Measurements from ENCODE around the gene DYNLT5. TPM values are rescaled to one million over a fixed set of nuclear protein-coding genes. Genes with fewer than 3 reads are reported as not detected.

Gene DYNLT5
- total and polyA plus RNA-seq, 2 donors (not counting 1 experiment from before 2014, with no cell fraction given), result not detected

DNA sequence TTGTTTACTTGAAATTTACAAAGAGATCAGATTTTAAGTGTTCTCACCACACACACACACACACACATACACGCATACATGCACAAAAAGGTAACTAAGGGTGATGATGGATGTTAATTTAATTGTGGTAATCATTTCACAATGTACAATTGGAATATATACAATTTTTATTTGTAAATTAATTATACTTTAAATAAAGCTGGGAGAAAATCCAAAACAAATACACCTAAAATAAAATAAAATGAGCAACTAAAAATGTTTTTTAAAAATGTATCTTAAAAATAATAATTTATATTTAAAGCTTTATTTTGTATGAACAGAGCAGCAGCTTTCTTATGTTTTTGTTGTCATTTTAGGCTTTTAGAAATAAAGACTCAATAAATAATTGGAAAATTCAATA lies 57.0 kb downstream of the DYNLT5 start:
- no peak overlapping the region for H2AFZ ChIP-seq (ENCODE audit: insufficient read depth, low read depth, low read length, poor library complexity, severe bottlenecking)
- H4K20me1 ChIP-seq (ENCODE audit: control insufficient read depth, insufficient read depth, low read length, poor library complexity, severe bottlenecking), result no peaks in the 10 kb centered on the region
- no peak for ATAC-seq (ENCODE audit: low read depth)
- H3K4me2 ChIP-seq (replicated peaks; ENCODE audit: low read depth, low read length, poor library complexity, severe bottlenecking), result no peak overlapping the region
- Mint-ChIP-seq H3K4me1 (no peaks in the 10 kb centered on the region), H3K4me3 (no peak overlapping the region), H3K27ac (no peak overlapping the region), H3K9me3 (ENCODE audit: insufficient read depth) (no peaks in the 10 kb centered on the region), H3K27me3 (peaks cover 9% of the 10 kb centered on the region)
- H3K27ac ChIP-seq (ENCODE audit: low read length in 2 of 2), result no peak overlapping the region
- H3K9me3 ChIP-seq (ENCODE audit: control extremely low read depth in 1 of 3, control insufficient read depth in 2 of 3, insufficient read depth in 1 of 3, low read length in 2 of 3), result peaks cover 0 to 1% (median 0%) of the 10 kb centered on the region in 3 donors
- WGBS (ENCODE audit: insufficient coverage), result no CpG with 5 or more reads among the region's 1 CpG
- H3K27me3 ChIP-seq (replicated peaks in 1 of 4; ENCODE audit: control extremely low read depth in 1 of 4, control insufficient read depth in 3 of 4, insufficient read depth in 4 of 4, low read length in 3 of 4), result peaks cover 0 to under 1% (median 0%) of the 10 kb centered on the region in 4 experiments
- no peak overlapping the region for H3K9ac ChIP-seq (ENCODE audit: low read length)
- intact Hi-C loops (cut with micrococcal nuclease), result no loop called here
- CTCF ChIA-PET, result no interaction called here
- H3K4me3 ChIP-seq (ENCODE audit: control extremely low read depth in 1 of 5, extremely low read depth in 1 of 5, insufficient read depth in 1 of 5, low read depth in 2 of 5, low read length in 4 of 5), result no peak overlapping the region
- H3K79me2 ChIP-seq (ENCODE audit: control insufficient read depth, insufficient read depth, low read length), result no peaks in the 10 kb centered on the region
- H3K4me1 ChIP-seq (ENCODE audit: control insufficient read depth in 2 of 2, insufficient read depth in 2 of 2, low read length in 2 of 2), result no peaks in the 10 kb centered on the region
- POLR2A ChIA-PET, result no interaction called here
- no peak for DNase-seq
- TF ChIP-seq, protein P1, sequence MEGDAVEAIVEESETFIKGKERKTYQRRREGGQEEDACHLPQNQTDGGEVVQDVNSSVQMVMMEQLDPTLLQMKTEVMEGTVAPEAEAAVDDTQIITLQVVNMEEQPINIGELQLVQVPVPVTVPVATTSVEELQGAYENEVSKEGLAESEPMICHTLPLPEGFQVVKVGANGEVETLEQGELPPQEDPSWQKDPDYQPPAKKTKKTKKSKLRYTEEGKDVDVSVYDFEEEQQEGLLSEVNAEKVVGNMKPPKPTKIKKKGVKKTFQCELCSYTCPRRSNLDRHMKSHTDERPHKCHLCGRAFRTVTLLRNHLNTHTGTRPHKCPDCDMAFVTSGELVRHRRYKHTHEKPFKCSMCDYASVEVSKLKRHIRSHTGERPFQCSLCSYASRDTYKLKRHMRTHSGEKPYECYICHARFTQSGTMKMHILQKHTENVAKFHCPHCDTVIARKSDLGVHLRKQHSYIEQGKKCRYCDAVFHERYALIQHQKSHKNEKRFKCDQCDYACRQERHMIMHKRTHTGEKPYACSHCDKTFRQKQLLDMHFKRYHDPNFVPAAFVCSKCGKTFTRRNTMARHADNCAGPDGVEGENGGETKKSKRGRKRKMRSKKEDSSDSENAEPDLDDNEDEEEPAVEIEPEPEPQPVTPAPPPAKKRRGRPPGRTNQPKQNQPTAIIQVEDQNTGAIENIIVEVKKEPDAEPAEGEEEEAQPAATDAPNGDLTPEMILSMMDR (IDR thresholded peaks at IDR 0.05), result no peak
- TF ChIP-seq EZH2 (IDR thresholded peaks at IDR 0.05; ENCODE audit: borderline replicate concordance, insufficient read depth, low read depth, low read length, poor library complexity, severe bottlenecking), result no peak
- no peaks in the 10 kb centered on the region for H3K36me3 ChIP-seq (replicated peaks in 1 of 2; ENCODE audit: control extremely low read depth in 1 of 2, control insufficient read depth in 1 of 2, extremely low read depth in 1 of 2, insufficient read depth in 2 of 2, low read length in 1 of 2)

DNA sequence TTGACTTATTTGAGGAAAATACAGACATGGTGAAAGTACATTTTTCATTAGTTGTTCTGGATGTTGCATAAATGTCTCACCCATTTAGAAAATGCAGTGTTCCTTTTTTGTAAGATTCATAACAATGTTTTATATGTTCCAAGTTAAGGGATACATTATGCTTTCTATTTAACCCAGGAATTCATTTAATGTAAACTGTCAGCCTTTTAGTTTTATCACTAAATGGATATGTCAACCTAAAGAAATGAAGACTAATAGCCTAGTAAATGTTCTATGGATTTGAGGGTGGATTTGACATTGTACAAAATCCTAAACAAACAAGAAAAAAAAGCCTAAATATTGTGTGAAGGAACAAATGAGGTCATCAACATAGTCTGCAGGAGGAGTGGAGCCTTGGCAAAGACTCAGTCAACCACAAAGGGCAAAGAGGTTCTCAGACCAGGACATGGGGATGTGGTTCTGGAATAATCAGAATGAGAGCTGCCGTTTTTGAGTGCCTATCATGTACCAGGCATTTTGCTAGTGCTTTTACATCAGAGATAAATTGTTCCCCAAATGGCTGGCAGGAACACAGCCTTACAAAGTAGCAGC lies 57.6 kb downstream of the DYNLT5 start:
- WGBS (ENCODE audit: insufficient coverage), result no CpG with 5 or more reads among the region's 1 CpG
- Mint-ChIP-seq H3K27ac (no peak overlapping the region), H3K4me3 (no peak overlapping the region), H3K27me3 (peaks cover 9% of the 10 kb centered on the region), H3K4me1 (no peaks in the 10 kb centered on the region), H3K9me3 (ENCODE audit: insufficient read depth) (no peaks in the 10 kb centered on the region)
- Histone ChIP-seq H3K4me2 (replicated peaks; ENCODE audit: low read depth, low read length, poor library complexity, severe bottlenecking) (no peak overlapping the region), H3K4me3 (ENCODE audit: control extremely low read depth in 1 of 5, extremely low read depth in 1 of 5, insufficient read depth in 1 of 5, low read depth in 2 of 5, low read length in 4 of 5) (no peak overlapping the region), H3K79me2 (ENCODE audit: control insufficient read depth, insufficient read depth, low read length) (no peaks in the 10 kb centered on the region), H2AFZ (ENCODE audit: insufficient read depth, low read depth, low read length, poor library complexity, severe bottlenecking) (no peak overlapping the region), H3K9me3 (ENCODE audit: control extremely low read depth in 1 of 3, control insufficient read depth in 2 of 3, insufficient read depth in 1 of 3, low read length in 2 of 3) (peaks cover 0 to 1% (median 0%) of the 10 kb centered on the region in 3 donors), H3K27ac (ENCODE audit: low read length in 2 of 2) (no peak overlapping the region), H3K27me3 (replicated peaks in 1 of 4; ENCODE audit: control extremely low read depth in 1 of 4, control insufficient read depth in 3 of 4, insufficient read depth in 4 of 4, low read length in 3 of 4) (no peaks in the 10 kb centered on the region), H4K20me1 (ENCODE audit: control insufficient read depth, insufficient read depth, low read length, poor library complexity, severe bottlenecking) (no peaks in the 10 kb centered on the region), H3K4me1 (ENCODE audit: control insufficient read depth in 2 of 2, insufficient read depth in 2 of 2, low read length in 2 of 2) (no peaks in the 10 kb centered on the region), H3K36me3 (replicated peaks in 1 of 2; ENCODE audit: control extremely low read depth in 1 of 2, control insufficient read depth in 1 of 2, extremely low read depth in 1 of 2, insufficient read depth in 2 of 2, low read length in 1 of 2) (no peaks in the 10 kb centered on the region), H3K9ac (ENCODE audit: low read length) (no peak overlapping the region)
- TF ChIP-seq EZH2 (IDR thresholded peaks at IDR 0.05; ENCODE audit: borderline replicate concordance, insufficient read depth, low read depth, low read length, poor library complexity, severe bottlenecking), result no peak
- TF ChIP-seq, protein P1 (IDR thresholded peaks at IDR 0.05), result no peak
- no peak for DNase-seq
- no peak for ATAC-seq (ENCODE audit: low read depth)
- CTCF ChIA-PET, result no interaction called here
- POLR2A ChIA-PET, result no interaction called here
- intact Hi-C loops (cut with micrococcal nuclease), result no loop called here

Data from B cell (primary cell).